HG03060 (cell line): ENCODE data around the gene SDC4.
A peak's percentile ranks its signal among the peaks of the same experiment; 100 is the strongest.

Source experiments
- ATAC-seq: cut with Tn5 transposase; IDR thresholded peaks from one replicate; pipeline ENCODE4 v1.9.1; 2021; ENCODE audit warnings: low read depth, moderate number of reproducible peaks; ENCODE audit not compliant: unreplicated experiment

The SDC4 gene

GRCh38 chr20:45347936-45348778 lies at the start of gene SDC4:
TSS of gene SDC4 (minus strand) at chr20:45348424. CDS start at chr20:45348384, 40 bp downstream.
- ATAC-seq, result no peak

DNA sequence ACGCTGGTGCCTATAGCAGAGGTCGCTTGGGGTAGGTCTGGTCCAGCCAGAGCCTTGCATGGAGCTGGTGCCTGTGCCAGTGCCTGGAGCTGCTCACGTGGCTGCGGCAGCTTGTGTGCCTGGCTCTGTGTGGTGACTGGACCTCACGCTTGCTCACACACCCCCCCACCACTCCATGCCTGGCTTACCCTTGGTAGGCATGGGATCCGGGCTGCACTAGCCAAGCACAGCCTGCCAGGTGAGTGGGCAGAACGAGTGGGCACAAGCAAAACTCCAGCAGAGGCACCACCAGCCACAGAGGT lies 46.8 kb upstream of the SDC4 start:
- no peak for ATAC-seq

DNA sequence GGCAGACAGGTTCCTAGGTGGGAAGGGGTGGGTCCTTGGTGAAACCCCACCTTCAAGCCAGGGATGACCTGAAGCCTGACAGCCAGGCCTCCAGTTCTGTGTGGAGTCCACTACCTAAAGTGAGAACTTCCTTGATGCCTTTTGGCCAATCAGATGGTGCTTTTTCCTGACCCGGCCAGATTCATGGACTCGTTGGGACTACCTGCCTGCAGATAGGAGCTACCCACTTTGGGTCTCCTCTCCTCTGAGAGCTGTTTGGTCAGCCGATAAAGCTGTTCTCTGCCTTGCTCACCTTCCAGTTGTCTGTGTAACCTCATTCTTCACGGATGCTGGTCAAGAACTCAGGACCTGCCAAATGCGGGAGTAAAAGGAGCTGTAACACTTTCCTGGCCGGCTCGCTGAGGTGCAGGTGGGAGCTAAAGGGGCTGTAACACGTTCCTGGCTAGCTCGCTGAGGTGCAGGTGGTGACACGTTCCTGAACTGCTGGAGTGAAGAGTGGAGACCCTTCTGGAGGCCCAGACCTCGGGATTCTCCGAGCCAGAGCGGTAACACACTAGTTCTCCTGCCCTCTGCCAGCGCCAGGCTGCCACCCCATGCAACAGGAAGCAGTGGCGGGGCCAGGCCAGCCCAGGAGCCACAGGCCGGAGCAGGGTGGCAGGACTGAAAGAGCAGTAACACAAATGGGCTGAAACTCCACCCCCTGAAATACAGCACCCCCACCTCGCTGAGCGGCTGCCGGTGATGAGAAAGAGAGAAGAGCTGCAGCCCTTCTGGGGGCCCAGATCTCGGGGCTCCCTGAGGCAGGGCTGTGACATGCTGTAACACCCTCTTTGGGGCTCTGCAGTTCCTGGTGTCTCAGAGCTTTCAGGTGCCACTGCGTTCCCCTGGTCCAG lies 46.2 kb upstream of the SDC4 start:
- ATAC-seq, result no peak

DNA sequence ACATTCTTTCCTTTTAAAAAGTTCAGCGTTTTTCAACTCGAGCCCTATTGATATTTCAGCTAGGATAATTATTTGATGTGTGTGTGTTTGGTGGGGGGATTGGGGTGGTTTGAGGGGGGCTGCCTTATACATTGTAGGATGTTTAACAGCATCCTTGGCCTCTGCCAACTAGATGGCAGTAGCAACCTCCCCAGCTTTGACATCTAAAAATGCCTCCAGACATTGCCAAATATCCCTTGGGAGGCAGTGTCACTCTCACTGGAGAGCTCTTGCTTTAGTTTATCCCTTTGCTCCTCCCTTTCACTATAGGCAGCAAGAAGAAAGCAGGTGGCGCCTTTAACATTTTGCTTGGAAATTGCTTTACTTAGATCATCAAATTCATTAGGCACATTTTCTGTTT lies 44.5 kb upstream of the SDC4 start:
- no peak for ATAC-seq

- no peak for ATAC-seq
Observed at GRCh38 chr20:45391559-45391958, 43.3 kb upstream of the SDC4 start.

GRCh38 chr20:45390931-45391330 lies 42.7 kb upstream of the SDC4 start:
- no peak for ATAC-seq

- no peak for ATAC-seq
Observed at GRCh38 chr20:45387274-45387673, 39.0 kb upstream of the SDC4 start.

GRCh38 chr20:45378191-45378590 lies 30.0 kb upstream of the SDC4 start, which contains the start of gene TP53TG5:
TSS of gene TP53TG5 (minus strand) at chr20:45378325. CDS start at chr20:45378236, 89 bp downstream.
- no peak for ATAC-seq

DNA sequence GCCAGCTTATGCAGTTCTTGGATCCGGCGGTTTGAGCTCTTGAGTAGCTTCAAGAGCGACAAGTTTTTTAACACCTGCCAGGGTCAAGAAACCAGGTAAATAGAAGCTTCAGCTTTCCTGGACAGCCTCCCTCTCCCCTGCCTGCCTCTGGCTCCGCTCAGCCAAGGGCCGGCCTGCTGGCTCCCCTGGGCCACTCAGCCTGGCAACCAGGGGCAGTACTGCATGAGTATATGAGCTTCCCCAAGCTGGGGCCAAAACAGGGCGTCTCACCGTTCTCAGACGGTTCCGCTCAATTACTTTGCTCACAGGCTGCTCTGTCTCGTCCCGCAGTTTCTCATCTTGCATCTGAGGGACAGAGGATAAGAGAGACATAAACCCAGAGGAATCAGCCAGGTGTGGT lies 29.0 kb upstream of the SDC4 start:
- no peak for ATAC-seq

DNA sequence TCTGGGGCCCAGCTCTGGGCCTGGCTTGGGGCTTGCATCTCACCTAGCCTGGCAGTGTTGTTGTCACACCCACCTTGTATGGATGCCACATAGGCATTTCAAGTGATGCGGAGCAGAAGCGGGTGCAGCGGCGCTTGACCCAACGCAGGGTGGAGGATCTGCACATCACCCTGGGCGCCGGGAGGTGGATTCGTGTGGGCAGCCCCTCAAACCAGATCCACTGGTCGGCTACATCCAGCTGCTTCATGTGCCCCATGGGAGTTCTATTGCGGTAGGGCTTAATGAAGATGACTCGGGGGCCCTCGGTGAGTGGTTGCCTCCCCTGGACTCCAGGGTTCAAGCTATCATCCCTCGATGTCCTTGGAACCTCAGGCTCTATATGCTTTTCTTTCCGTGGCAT lies 26.7 kb upstream of the SDC4 start:
- ATAC-seq, result no peak

DNA sequence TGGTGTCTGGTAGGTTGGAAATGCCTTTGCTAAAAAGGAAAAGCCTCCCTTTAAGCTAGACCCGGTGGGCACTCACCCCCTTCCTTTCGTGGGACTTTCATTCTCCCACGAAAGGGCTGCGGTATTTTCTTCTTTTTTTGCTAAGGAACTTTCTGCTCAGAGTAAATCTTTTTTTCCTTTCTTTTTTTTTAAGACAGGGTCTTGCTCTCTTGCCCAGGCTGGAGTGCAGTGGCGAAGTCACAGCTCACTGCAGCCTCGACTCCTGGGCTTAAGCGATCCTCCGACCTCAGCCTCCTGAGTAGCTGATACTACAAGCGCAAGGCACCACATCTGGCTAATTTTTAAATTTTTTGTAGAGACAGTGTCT lies 25.9 kb upstream of the SDC4 start:
- ATAC-seq, result no peak

GRCh38 chr20:45373353-45374100 lies 25.3 kb upstream of the SDC4 start:
- ATAC-seq, result peak; percentile 67

GRCh38 chr20:45372646-45373352 lies 24.6 kb upstream of the SDC4 start:
- no peak for ATAC-seq

- ATAC-seq, result no peak
Observed at GRCh38 chr20:45372241-45372640, 24.0 kb upstream of the SDC4 start.

DNA sequence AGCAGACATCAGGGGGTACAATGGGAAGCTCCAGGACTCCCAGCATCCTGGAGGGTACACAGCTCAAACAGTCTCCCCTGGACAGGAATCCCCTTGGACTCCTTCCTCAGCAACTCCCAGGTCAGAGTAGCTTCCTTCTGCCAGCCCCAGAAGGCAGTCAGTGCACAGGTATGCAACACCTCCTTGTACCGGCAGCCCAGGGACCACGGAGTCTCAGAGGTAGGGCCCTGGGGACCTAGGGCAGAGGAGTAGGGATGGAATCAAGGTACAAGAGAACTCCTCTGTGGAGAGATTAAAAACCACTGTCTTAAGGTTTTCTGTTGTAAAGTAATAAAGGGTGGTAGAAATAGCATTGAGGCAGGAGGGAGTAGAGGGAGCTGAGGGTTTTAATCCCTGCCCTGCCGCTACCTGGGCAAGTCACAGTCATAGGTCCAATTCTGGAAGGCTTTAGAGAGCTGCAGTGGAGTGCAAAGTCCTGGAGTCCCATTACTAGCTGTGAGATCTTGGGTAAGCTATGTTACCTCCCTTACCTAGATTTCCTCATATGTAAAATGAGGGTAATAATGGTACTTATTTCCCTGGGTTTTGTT lies 22.4 kb upstream of the SDC4 start:
- ATAC-seq, result no peak

- peak; percentile 76 for ATAC-seq
Observed at GRCh38 chr20:45368221-45368980, 20.2 kb upstream of the SDC4 start.

DNA sequence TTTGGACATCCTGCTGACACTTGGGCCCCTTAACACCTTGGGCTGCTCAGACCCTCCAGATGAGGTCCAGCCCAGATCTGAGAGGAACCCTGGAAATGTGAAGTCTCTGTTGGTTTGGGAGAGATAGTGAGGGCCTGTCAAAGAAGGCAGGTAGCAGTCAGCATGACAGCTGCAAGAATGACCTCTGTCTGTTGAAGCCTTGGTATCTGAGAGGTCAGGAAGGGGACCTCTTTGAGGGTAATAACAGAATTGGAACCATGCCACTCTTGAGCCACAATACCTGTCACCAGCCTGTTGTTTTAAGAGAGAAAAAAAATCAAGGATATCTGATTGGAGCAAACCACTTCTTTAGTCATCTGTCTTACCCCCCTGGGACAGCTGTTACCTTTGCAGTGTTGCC lies 18.9 kb upstream of the SDC4 start:
- ATAC-seq, result no peak

GRCh38 chr20:45366631-45367030 lies 18.4 kb upstream of the SDC4 start:
- no peak for ATAC-seq

DNA sequence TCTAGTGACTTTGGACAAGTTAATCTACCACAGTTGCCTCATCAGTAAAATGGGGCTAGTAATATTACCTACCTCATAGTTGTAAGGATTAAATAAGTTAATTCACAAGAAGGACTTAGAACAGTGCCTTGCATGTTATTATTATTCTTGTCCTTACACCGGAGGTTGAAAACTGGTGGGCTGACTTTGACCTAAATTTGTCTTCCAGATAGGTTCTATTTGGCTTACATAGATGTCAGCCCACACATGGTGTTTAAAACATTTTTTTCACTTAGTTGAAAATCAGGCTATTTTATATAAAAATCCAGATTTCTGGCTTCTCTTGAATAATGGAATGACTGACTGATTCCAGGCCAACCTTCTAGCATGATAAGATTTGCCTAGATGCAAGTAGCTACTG lies 18.0 kb upstream of the SDC4 start:
- ATAC-seq, result no peak
